Measurements from ENCODE around the gene SLC9B2.

- TF ChIP-seq POLR2A (IDR thresholded peaks at IDR 0.05; ENCODE audit: low read length) (peak; percentile 15; the same call in 1 of the 2 replicates), CEBPB (IDR thresholded peaks at IDR 0.05) (no peak), RAD21 (conservative IDR thresholded peaks at IDR 0.05 in 1 of 2, IDR thresholded peaks at IDR 0.05 in 1 of 2) (no peak), MYC (IDR thresholded peaks at IDR 0.05; ENCODE audit: borderline replicate concordance, low read length) (peak; percentile 28; the same call in 1 of the 2 replicates)
- TF ChIP-seq, protein P1, sequence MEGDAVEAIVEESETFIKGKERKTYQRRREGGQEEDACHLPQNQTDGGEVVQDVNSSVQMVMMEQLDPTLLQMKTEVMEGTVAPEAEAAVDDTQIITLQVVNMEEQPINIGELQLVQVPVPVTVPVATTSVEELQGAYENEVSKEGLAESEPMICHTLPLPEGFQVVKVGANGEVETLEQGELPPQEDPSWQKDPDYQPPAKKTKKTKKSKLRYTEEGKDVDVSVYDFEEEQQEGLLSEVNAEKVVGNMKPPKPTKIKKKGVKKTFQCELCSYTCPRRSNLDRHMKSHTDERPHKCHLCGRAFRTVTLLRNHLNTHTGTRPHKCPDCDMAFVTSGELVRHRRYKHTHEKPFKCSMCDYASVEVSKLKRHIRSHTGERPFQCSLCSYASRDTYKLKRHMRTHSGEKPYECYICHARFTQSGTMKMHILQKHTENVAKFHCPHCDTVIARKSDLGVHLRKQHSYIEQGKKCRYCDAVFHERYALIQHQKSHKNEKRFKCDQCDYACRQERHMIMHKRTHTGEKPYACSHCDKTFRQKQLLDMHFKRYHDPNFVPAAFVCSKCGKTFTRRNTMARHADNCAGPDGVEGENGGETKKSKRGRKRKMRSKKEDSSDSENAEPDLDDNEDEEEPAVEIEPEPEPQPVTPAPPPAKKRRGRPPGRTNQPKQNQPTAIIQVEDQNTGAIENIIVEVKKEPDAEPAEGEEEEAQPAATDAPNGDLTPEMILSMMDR (IDR thresholded peaks at IDR 0.05): no peak
These were observed 441 bp downstream of the SLC9B2 start for GRCh38 chr4:103075894-103076746.
